HL-60 (cell line): Measurements from ENCODE around the gene ELMO1.

Experiments
- POLR2AphosphoS5 ChIP-seq: IDR thresholded peaks from 2 replicates; pipeline ENCODE4 v1.6.1; 2012; ENCODE audit warnings: low read depth
- TF ChIP-seq, protein P1 (sequence below): IDR thresholded peaks from one replicate; pipeline ENCODE4 v1.5.1; 2011; ENCODE audit warnings: low read length, control low read depth, inconsistent platforms; ENCODE audit not compliant: insufficient read depth

DNA sequence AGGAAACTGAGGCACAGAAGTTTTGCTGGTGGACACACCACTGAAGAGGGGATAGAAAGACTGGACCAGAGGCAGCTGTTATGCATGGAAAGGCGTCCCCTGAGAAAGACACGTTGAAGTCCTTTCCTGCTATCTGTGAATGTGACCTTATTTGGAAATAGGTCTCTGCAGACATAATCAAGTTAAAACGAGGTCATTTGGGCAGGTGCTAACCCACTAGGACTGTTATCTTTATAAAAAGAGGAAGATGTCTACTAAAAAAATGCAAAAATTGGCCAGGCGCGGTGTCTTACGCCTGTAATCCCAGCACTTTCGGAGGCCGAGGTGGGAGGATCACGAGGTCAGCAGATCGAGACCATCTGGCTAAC lies 31.6 kb downstream of the ELMO1 start:
- TF ChIP-seq, protein P1, sequence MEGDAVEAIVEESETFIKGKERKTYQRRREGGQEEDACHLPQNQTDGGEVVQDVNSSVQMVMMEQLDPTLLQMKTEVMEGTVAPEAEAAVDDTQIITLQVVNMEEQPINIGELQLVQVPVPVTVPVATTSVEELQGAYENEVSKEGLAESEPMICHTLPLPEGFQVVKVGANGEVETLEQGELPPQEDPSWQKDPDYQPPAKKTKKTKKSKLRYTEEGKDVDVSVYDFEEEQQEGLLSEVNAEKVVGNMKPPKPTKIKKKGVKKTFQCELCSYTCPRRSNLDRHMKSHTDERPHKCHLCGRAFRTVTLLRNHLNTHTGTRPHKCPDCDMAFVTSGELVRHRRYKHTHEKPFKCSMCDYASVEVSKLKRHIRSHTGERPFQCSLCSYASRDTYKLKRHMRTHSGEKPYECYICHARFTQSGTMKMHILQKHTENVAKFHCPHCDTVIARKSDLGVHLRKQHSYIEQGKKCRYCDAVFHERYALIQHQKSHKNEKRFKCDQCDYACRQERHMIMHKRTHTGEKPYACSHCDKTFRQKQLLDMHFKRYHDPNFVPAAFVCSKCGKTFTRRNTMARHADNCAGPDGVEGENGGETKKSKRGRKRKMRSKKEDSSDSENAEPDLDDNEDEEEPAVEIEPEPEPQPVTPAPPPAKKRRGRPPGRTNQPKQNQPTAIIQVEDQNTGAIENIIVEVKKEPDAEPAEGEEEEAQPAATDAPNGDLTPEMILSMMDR: no peak
- TF ChIP-seq POLR2AphosphoS5: no peak
